Activated CD4-positive, alpha-beta memory T cell treated with anti-CD3 and anti-CD28 coated beads for 36 hours (primary cell): ENCODE measurements around the gene THAP10. TPM values are rescaled to one million over a fixed set of nuclear protein-coding genes. Genes with fewer than 3 reads are reported as not detected.

Experiments used
- CTCF ChIA-PET: fragments of 350-600 bp; sonication (Branson Sonifier 250); formaldehyde crosslinking; loops from one replicate; lab custom pipeline; 2021; ENCODE audit warnings: antibody characterized with exemption, inconsistent platforms; lab: Charles Lee
- POLR2A ChIA-PET: fragments of 350-600 bp; sonication (Branson Sonifier 250); formaldehyde crosslinking; loops from one replicate; lab custom pipeline; 2021; ENCODE audit warnings: antibody characterized with exemption; lab: Charles Lee
- DNase-seq: peaks from one replicate; pipeline ENCODE4 v3.0.0-alpha.2; 2020
- H3K27ac Mint-ChIP-seq: one replicate; pipeline ENCODE4 v1.8.0; 2021; ENCODE audit warnings: mixed read lengths
- H3K27me3 Mint-ChIP-seq: one replicate; pipeline ENCODE4 v1.8.0; 2021; ENCODE audit warnings: mixed read lengths
- H3K36me3 Mint-ChIP-seq: one replicate; pipeline ENCODE4 v1.8.0; 2021; ENCODE audit warnings: mixed read lengths
- H3K4me1 Mint-ChIP-seq: one replicate; pipeline ENCODE4 v1.8.0; 2021; ENCODE audit warnings: low read depth, mixed read lengths
- H3K4me3 Mint-ChIP-seq: one replicate; pipeline ENCODE4 v1.8.0; 2021; ENCODE audit warnings: mild to moderate bottlenecking, mixed read lengths
- H3K9me3 Mint-ChIP-seq: one replicate; pipeline ENCODE4 v1.8.0; 2021; ENCODE audit warnings: mixed read lengths
- intact Hi-C: fragments of 100-400 bp; cut with micrococcal nuclease; formaldehyde crosslinking; loops from one replicate; pipeline ENCODE4 v1.15.1; 2023
- total RNA-seq, 2 experiments: library from RNA; stranded (reverse); gene quantifications; one replicate each; pipeline ENCODE4 v1.2.3, GENCODE V29; 2021

The THAP10 gene
- total RNA-seq, 2 experiments from 2014 or later, result 0.19 to 0.51 TPM

DNA sequence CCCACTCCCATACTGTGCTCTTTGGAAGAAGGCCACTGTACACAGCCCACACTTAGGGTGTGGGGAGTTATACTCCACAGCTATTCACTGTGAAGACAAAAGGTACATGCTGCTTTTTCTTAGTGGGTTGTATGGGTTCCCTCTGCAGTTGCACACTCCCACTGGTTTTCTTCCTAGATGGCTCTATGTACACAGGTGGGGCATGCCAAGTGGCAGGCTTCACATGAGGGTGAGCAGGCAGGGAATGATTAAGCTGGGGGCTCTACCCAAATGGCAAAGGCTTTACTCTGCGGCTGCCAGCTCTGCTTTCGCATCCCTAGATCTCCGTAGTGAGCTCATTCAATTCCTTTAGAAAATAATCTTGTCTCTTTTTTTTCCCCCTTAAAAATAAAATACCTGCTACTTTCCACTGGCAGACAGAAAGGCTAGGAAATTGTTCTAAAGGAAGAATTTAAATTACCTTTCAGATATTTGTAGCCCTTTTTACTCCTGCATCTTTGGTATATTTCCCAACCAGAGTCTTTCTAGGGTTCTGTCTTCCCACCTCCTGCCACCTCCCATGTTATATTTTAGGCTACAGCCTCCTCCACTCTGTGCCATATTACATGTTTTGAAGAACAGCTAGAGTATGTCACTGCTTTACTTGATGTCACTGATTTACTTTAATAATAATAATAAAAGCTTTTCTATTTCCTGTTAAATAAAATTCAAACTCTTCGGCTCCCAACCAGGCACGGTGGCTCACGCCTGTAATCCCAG lies 46.5 kb downstream of the THAP10 start:
- no peak overlapping the region for H3K27ac Mint-ChIP-seq
- ChIA-PET CTCF (no interaction called here), POLR2A (no interaction called here)
- peaks cover 21% of the 10 kb centered on the region for H3K27me3 Mint-ChIP-seq
- H3K9me3 Mint-ChIP-seq, result no peaks in the 10 kb centered on the region
- no peaks in the 10 kb centered on the region for H3K4me1 Mint-ChIP-seq
- intact Hi-C loops, result no loop called here
- H3K36me3 Mint-ChIP-seq, result no peaks in the 10 kb centered on the region
- no peak for DNase-seq
- no peak overlapping the region for H3K4me3 Mint-ChIP-seq

- Mint-ChIP-seq H3K9me3 (no peaks in the 10 kb centered on the region), H3K4me1 (no peaks in the 10 kb centered on the region), H3K27me3 (peaks cover 4% of the 10 kb centered on the region), H3K4me3 (no peak overlapping the region), H3K36me3 (no peaks in the 10 kb centered on the region), H3K27ac (no peak overlapping the region)
- ChIA-PET POLR2A (no interaction called here), CTCF (no interaction called here)
- intact Hi-C loops, result no loop called here
- no peak for DNase-seq
Observed at GRCh38 chr15:70837476-70837875, 54.8 kb downstream of the THAP10 start.

DNA sequence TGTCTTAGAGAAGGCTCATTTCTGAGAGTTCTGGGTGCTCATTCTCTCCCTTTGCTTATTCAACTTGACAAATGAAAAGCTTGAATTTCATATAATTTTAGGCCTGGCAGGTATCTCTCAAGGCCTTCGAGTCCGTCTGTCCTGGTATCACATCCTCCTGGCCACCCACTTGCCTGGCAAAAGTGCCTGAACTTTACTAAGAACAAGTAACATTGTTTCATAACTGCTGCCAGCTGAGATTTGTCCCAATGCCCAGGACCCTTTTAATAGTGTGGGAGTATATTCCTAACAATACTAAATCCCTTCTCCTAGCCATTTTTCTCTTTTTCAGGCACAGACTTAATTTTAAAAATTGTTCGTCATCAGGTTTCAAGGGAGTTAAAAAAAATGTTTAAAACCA lies 56.4 kb downstream of the THAP10 start:
- DNase-seq, result no peak
- Mint-ChIP-seq H3K27me3 (peaks cover 4% of the 10 kb centered on the region), H3K4me3 (no peak overlapping the region), H3K9me3 (no peaks in the 10 kb centered on the region), H3K4me1 (no peaks in the 10 kb centered on the region), H3K36me3 (no peaks in the 10 kb centered on the region), H3K27ac (no peak overlapping the region)
- POLR2A ChIA-PET, result no interaction called here
- CTCF ChIA-PET, result no interaction called here
- intact Hi-C loops, result no loop called here

DNA sequence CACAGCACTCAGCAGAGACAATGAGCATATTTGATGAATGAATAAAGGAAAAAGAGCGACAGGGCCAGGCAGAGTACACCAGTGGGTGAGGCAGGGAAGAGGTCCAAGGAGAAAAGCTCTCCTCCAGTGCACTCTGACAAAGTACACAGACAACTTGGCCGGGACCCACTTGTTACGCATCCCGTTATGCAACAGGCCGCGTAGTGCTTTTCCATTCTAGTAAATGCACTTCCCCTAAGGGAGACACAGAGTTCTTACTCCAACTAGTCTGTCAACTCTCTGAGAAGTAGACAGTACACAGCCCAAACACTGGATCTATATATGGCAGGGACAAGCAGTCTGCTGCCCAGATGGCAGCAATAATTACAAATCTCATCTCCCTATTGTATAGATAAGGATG lies 56.8 kb downstream of the THAP10 start:
- ChIA-PET CTCF (no interaction called here), POLR2A (no interaction called here)
- intact Hi-C loops, result no loop called here
- H3K9me3 Mint-ChIP-seq, result no peaks in the 10 kb centered on the region
- no peak for DNase-seq
- H3K36me3 Mint-ChIP-seq, result no peaks in the 10 kb centered on the region
- H3K4me3 Mint-ChIP-seq, result no peak overlapping the region
- peaks cover 4% of the 10 kb centered on the region for H3K27me3 Mint-ChIP-seq
- no peak overlapping the region for H3K27ac Mint-ChIP-seq
- no peaks in the 10 kb centered on the region for H3K4me1 Mint-ChIP-seq

GRCh38 chr15:70834999-70835398 lies 57.2 kb downstream of the THAP10 start:
- intact Hi-C loops, result no loop called here
- no peaks in the 10 kb centered on the region for H3K36me3 Mint-ChIP-seq
- H3K27ac Mint-ChIP-seq, result no peak overlapping the region
- no peak for DNase-seq
- POLR2A ChIA-PET, result no interaction called here
- H3K4me3 Mint-ChIP-seq, result no peak overlapping the region
- H3K4me1 Mint-ChIP-seq, result no peaks in the 10 kb centered on the region
- CTCF ChIA-PET, result interaction anchor here (1.4 kb wide), 1 partner anchor 10 kb away, joined by 4 read pairs; no protein-coding TSS in a partner anchor
- H3K27me3 Mint-ChIP-seq, result peaks cover 4% of the 10 kb centered on the region
- no peaks in the 10 kb centered on the region for H3K9me3 Mint-ChIP-seq

DNA sequence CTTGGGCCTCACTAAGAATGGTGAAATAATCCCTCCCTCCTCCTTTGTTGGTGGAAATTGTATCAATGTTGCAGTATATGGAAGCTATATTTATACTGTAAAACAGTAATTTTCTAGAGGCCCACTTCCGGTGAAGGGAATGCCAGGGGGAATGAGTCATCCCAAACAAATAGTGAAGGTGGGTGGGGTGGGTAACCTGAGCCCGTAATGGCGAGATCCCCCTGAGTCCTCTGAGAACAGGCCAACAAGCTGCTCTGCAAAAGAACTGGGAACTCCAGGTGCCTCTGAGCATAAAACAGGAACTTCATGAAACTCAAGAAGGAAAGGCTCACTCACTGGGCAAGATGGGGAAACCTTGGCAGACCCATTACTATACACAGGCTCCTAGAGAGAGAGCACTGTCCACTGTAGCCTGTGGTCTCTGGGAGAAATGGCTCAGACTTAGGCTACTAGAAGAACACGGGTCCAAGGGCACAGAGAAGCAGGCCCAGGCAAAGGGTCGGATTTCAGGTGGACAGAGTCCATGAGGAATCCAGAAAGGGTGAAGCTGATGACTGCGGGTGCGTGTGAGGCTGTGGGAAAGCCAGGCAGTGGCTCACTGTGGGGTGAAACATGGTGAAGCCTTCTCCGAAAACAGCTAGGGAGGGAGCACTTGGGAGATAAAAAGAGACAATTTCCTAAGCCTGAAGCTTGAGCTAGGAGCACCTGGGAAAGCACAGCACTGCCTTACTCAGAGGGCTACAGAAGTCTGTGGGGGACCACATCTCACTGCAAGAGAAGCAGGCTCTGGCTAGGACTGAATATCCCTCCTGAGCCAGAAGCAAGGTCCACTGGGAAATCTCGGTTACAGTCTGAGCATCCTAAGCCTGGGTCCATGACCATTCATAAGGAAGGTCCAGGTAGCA lies 58.1 kb downstream of the THAP10 start:
- Mint-ChIP-seq H3K9me3 (no peaks in the 10 kb centered on the region), H3K27me3 (peaks cover 4% of the 10 kb centered on the region), H3K4me1 (no peaks in the 10 kb centered on the region), H3K36me3 (no peaks in the 10 kb centered on the region), H3K4me3 (no peak overlapping the region), H3K27ac (no peak overlapping the region)
- intact Hi-C loops, result no loop called here
- ChIA-PET POLR2A (no interaction called here), CTCF (interaction anchor here (1.4 kb wide), 1 partner anchor 10 kb away, joined by 4 read pairs; no protein-coding TSS in a partner anchor)
- no peak for DNase-seq

DNA sequence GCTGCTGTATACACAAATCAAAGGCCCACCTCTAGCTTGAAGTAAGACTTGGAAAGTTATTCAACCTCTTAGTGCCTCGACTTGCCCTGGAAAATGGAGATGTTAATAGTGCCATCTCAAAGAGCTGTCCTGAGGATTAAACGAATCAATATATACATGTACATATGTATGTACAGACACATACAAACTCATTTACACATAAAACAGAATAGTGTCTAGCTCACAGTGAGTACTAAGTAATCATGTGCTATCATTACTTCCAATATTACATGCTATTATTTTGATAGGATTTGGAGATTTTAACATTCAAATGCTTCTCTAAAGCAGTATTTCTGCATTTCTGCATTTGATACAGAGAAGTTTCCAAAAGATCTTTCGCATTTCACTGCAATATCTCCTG lies 58.8 kb downstream of the THAP10 start:
- H3K4me3 Mint-ChIP-seq, result no peak overlapping the region
- DNase-seq, result no peak
- no peak overlapping the region for H3K27ac Mint-ChIP-seq
- POLR2A ChIA-PET, result no interaction called here
- CTCF ChIA-PET, result interaction anchor here (0.8 kb wide), 1 partner anchor 110 kb away, joined by 3 read pairs; no protein-coding TSS in a partner anchor
- H3K36me3 Mint-ChIP-seq, result no peaks in the 10 kb centered on the region
- H3K27me3 Mint-ChIP-seq, result peaks cover 4% of the 10 kb centered on the region
- no peaks in the 10 kb centered on the region for H3K9me3 Mint-ChIP-seq
- intact Hi-C loops, result no loop called here
- no peaks in the 10 kb centered on the region for H3K4me1 Mint-ChIP-seq

GRCh38 chr15:70832176-70832575 lies 60.1 kb downstream of the THAP10 start:
- Mint-ChIP-seq H3K36me3 (no peaks in the 10 kb centered on the region), H3K9me3 (no peaks in the 10 kb centered on the region), H3K27me3 (peaks cover 4% of the 10 kb centered on the region), H3K4me1 (no peaks in the 10 kb centered on the region), H3K4me3 (no peak overlapping the region), H3K27ac (no peak overlapping the region)
- CTCF ChIA-PET, result no interaction called here
- POLR2A ChIA-PET, result no interaction called here
- DNase-seq, result no peak
- intact Hi-C loops, result no loop called here

Other genes with a start within 250 kb of the THAP10 start
- 1 to 10 TPM; 3.8 to 4.1 TPM for gene UACA, start 128.9 kb downstream of the THAP10 start, total RNA-seq
- gene LARP6, start 38.3 kb downstream of the THAP10 start, total RNA-seq, result under 1 TPM in 1 of 2 experiments, not detected in 1; 0.17 TPM
- under 1 TPM; 0.26 to 0.46 TPM for gene LRRC49, start 393 bp upstream of the THAP10 start, total RNA-seq
- gene THSD4, start 223.0 kb upstream of the THAP10 start, total RNA-seq, result not detected